Activated CD8-positive, alpha-beta memory T cell treated with anti-CD3 and anti-CD28 coated beads, Interleukin-2, amount 10 ng/mL, durations not matched to agents 7 days and 5 days (primary cell): ENCODE results near the gene TGIF2. TPM values are rescaled to one million over a fixed set of nuclear protein-coding genes. Genes with fewer than 3 reads are reported as not detected.
A peak's percentile ranks its signal among the peaks of the same experiment; 100 is the strongest.

Experiments used
- ATAC-seq: fragments of 150-1000 bp; cut with Tn5 transposase; one replicate; pipeline ENCODE4 v1.10.0; 2021; ENCODE audit warnings: moderate library complexity
- CTCF ChIA-PET: fragments of 350-600 bp; sonication (Branson Sonifier 250); formaldehyde crosslinking; loops from one replicate; lab custom pipeline; 2021; ENCODE audit warnings: antibody characterized with exemption; lab: Charles Lee
- DNase-seq: peaks from one replicate; pipeline ENCODE4 v3.0.0-alpha.2; 2020
- H3K27ac Mint-ChIP-seq: one replicate; pipeline ENCODE4 v1.8.0; 2021; ENCODE audit warnings: mild to moderate bottlenecking, mixed read lengths
- H3K27me3 Mint-ChIP-seq: one replicate; pipeline ENCODE4 v1.8.0; 2021; ENCODE audit warnings: mixed read lengths
- H3K36me3 Mint-ChIP-seq: one replicate; pipeline ENCODE4 v1.8.0; 2021; ENCODE audit warnings: mild to moderate bottlenecking, mixed read lengths
- H3K4me1 Mint-ChIP-seq: one replicate; pipeline ENCODE4 v1.8.0; 2021; ENCODE audit warnings: mixed read lengths
- H3K4me3 Mint-ChIP-seq: one replicate; pipeline ENCODE4 v1.8.0; 2021; ENCODE audit warnings: mild to moderate bottlenecking, moderate library complexity, mixed read lengths
- H3K9me3 Mint-ChIP-seq: one replicate; pipeline ENCODE4 v1.8.0; 2022; ENCODE audit warnings: low read depth, mixed read lengths
- total RNA-seq, 2 experiments: library from RNA; stranded (reverse); gene quantifications; one replicate each; pipeline ENCODE4 v1.2.3, GENCODE V29; 2021

TGIF2 gene
- total RNA-seq, 2 experiments from 2014 or later = 32.5 to 40.9 TPM

- CTCF ChIA-PET = interaction anchor here (0.8 to 5.4 kb wide), 3 partner anchors 29 to 104 kb away, joined by 3 to 32 read pairs (median 4); partner anchors contain the start of gene RAB5IF
- H3K36me3 Mint-ChIP-seq = peaks cover 73% of the 10 kb centered on the region
- DNase-seq = no peak
These were observed 68.7 kb downstream of the TGIF2 start for GRCh38 chr20:36642136-36642535.

More at GRCh38 chr20:36642136-36642535, 68.7 kb downstream of the TGIF2 start:
- Mint-ChIP-seq H3K4me1 (peaks cover 51% of the 10 kb centered on the region), H3K27ac (peak overlapping the region; percentile 98), H3K4me3 (peak overlapping the region; percentile 96), H3K9me3 (no peaks in the 10 kb centered on the region), H3K27me3 (no peaks in the 10 kb centered on the region)
- no peak for ATAC-seq

Other genes starting within 250 kb of the TGIF2 start
- gene MYL9, start 32.1 kb upstream of the TGIF2 start, total RNA-seq = under 1 TPM; 0.59 to 0.96 TPM
- 100 to 1,000 TPM in 1 of 2 experiments, 10 to 100 TPM in 1; 81.8 to 115 TPM for gene RAB5IF, start 32.2 kb downstream of the TGIF2 start, total RNA-seq
- gene SLA2, start 72.6 kb downstream of the TGIF2 start, total RNA-seq = 100 to 1,000 TPM; 109 to 140 TPM
- 10 to 100 TPM; 27.8 to 28.8 TPM for gene NDRG3, start 172.5 kb downstream of the TGIF2 start, total RNA-seq
- 10 to 100 TPM; 36.0 to 42.7 TPM for gene DSN1, start 200.2 kb downstream of the TGIF2 start, total RNA-seq